Measurements from ENCODE around the gene TIAM1. TPM values are rescaled to one million over a fixed set of nuclear protein-coding genes. Genes with fewer than 3 reads are reported as not detected.

Gene TIAM1
- total RNA-seq, 1 donor from 2014 or later: 7.8 TPM

DNA sequence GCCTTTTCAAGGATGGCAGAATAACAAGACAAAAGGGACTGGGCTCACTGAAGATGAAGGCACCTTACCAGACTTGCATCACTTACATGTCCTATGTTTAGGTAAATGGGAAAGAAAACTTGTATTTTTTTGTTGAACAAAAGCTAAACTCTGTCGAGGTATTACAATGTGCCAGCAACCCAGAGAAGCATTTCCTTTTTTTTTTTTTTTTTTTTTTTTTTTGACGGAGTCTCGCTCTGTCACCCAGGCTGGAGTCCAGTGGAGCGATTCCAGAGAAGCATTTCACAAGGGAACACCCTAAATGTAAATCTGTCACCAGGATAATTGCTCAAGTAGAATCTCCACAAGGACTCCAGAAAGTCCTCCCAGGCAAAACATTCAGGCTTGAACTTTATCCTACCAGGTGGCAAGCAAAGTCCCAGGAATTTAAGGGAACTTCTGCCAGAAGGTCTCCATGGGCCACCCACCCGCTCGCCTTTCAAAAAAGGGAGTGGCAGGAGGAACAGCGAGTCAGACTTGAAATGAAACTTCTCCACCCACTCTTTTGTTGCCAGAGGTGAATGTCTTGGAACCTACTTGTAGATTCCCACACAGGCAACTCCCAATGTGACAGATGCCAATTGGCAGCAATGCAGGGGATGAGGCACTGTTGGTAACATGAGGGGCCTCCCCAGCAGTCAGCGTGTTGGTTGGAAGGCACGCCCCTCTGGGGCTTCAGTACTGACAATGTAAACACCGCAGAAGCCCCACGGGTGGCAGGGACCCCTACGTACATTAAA, 125.0 kb downstream of the TIAM1 start:
- peak; percentile 65 for DNase-seq (ENCODE audit: low read depth)

DNA sequence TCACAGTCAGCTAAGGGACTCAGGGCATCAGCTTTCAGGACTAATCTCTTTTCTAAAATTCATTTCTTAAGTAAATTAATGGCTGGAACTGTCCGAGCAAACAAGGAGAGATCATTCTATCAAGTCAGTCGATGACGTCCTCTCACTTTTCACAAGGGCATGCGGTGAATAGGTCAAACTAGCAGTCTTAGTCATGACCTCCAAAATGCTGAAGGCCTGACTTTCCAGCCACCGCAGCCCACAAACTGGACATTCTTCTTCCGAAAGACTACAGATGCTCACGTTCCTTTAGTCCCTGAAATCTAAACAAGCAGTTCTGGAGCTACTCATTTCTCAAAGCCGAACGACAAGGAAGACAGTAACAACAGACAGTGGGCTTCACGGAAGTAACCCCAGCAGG, 127.9 kb downstream of the TIAM1 start:
- DNase-seq (ENCODE audit: low read depth): peak; percentile 78

DNA sequence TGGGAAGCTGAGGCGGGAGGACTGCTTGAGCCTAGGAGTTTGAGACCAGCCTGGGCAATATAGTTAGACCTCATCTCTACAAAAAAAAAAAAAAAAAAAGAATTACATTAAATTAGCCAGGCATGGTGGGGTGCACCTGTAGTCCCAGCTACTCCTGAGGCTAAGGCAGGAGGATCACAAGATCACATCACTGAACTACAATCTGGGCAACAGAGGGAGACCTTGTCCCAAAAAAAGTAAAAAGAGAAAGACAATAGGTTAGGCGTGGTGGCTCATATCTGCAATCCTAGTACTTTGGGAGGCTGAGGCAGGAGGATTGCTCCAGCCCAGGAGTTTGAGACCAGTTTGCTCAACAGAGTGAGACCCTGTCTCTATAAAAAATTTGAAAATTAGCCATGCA, 130.3 kb downstream of the TIAM1 start:
- DNase-seq (ENCODE audit: low read depth): peak; percentile 30

DNA sequence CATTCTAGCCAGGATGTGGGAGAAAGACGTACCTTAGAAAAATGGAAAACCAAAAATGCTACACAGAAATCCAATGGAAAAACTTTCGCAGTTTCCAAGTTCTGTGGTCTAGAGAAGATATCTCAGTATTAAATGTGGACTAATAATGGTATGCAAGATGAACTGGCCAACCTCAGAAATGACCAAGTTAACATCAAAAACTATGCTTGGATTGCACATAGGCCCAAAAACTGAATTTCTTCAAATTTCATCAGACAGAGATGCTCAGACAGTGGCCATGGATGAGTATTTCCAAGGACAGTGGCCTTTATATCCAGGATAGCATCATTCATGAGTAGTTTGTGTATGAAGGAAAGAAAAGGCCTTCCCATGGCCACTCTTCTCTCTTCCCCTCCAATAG, 132.2 kb downstream of the TIAM1 start:
- no peak for DNase-seq (ENCODE audit: low read depth)

DNA sequence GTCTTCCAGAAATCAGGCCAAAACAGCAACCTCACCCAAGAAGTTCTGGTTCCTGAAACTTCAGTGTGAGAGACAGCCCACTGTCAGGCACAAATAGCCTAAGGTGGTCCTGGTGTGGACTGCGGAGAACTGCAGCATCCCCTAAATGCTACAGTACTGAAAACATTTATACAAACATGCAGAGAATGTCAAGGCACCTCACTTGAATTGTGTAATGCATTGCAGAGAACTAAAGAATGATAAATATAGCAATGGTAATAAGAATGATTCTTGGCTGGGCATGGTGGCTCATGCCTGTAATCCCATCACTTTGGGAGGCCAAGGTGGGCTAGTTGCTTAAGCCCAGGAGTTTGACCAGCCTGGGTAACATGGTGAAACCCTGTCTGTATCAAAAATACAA, 138.6 kb downstream of the TIAM1 start:
- DNase-seq (ENCODE audit: low read depth): no peak

DNA sequence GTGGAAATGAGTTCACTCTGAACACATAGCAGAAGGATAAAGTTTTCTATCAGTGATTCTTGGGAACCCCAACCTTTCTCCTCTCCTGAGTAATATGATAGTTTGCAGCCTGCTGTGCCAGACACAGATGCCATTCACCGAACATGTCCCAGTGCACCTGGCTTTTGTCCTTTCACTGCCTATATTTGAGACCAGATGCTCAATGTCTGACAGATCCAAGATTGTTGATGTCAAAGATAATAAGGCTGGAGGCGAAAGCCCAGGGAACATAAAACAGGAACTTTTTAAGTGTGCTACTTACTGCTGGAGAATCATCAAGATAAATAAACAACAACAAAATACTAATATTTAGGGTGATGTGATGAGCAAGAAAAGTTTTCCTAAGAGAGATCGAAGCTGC, 139.3 kb downstream of the TIAM1 start:
- DNase-seq (ENCODE audit: low read depth): no peak

GRCh38 chr21:31203431-31204054, 140.5 kb downstream of the TIAM1 start:
- DNase-seq (ENCODE audit: low read depth): no peak

- DNase-seq (ENCODE audit: low read depth): peak; percentile 62
Measured at GRCh38 chr21:31201548-31201947, 142.5 kb downstream of the TIAM1 start.

DNA sequence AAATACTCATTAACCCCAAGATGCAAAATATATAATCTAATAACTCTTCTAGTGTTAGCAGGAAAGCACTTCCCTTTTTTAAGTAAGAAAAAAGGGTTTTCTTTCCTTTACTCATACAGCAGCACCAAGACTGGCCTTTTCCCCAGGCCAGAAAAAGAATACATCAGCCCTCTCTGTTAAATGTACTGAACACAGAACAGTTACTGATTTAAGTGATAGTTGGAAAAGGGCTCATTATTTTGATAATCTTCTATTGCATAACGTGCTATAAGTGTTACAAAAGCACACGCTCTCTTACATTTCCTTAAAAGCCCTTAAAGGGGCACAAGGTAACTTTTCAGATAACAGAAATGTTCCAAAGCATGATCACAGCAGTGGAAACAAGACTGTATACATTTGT, 142.9 kb downstream of the TIAM1 start:
- no peak for DNase-seq (ENCODE audit: low read depth)

DNA sequence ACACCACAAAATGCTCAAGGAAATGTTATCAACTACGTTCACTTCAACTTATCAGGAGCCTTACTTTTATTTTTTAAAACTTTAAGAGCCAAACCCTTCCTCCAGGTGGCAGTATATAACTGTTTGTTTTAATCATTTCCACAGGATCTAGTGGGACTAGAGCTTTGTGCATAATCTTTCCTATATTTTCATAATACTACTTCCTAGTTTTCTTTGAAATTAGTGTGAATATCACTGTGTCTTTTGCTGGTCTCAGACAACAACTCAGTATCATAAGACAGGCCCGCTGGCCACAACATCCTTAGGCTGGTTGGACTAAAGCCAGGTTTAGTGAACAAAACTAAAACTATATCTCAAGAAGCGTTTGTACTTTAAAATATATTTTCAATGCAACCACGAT, 145.5 kb downstream of the TIAM1 start:
- peak; percentile 74 for DNase-seq (ENCODE audit: low read depth)

DNA sequence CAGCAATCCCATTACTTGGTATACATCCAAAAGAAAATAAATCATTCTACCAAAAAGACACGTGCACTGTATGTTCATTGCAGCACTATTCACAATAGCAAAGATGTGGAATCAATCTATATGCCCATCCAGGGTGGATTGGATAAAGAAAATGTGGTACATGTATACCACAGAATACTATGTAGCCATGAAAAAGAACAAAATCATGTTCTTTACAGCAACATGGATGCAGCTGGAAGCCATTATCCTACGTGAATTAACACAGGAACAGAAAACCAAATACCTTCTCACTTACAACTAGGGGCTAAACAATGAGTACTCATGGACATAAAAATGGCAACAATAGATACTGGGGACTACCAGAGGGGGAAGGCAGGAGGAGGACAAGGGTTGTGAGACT, 147.3 kb downstream of the TIAM1 start:
- no peak for DNase-seq (ENCODE audit: low read depth)

DNA sequence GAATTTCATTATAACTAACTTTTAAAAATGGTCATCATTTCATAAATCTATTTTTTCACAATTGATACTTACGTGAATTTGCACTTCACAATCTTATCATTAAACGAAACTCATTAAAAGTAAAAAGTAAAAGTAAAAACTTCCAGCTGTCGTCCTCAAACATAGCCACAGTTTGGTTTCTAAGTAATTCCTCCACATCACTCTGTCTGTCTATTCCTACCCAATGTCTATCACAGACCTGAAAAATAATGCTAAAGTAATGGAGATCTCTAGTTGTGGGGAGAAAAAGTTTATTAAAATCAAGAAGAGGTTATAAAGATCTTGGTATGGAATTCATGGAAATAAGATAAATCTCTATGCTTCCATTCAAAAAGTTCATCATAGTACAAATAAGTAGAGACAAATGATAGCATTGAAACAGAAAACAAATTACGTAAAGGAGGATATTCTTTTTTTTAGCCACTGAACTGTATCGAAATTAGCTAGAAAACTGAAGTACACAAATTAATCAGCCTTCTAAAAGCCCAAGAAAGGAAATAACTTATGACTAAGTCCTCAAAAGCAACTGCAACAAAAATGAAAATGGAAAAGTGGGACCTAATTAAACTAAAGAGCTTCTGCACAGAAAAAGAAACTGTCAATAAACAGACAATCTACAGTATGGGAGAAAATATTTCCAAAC, 148.6 kb downstream of the TIAM1 start:
- no peak for DNase-seq (ENCODE audit: low read depth)

GRCh38 chr21:31194510-31195293, 149.4 kb downstream of the TIAM1 start:
- DNase-seq (ENCODE audit: low read depth): no peak

DNA sequence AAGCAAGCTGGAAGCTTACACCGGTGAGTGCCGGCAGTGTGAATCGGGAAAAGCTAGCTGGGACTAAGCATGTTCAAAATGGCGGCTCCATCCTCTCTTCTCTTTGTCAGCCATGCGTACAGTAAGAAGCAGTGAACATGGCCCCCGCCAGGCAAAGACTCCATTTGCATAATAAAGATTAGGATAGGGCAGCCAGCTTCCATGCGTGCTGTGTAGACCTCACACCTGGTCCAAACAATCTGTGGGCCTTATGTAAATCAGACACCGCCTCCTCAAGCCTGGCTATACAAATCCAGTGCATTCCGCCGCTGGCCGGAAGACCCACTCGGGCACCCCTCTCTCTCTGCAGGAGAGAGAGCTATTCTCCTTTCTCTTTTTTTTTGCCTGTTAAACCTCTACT, 150.3 kb downstream of the TIAM1 start:
- DNase-seq (ENCODE audit: low read depth): no peak

GRCh38 chr21:31191553-31191952, 152.5 kb downstream of the TIAM1 start:
- DNase-seq (ENCODE audit: low read depth): no peak

- DNase-seq (ENCODE audit: low read depth): no peak
Measured at GRCh38 chr21:31190516-31190915, 153.5 kb downstream of the TIAM1 start.

GRCh38 chr21:31187499-31187898, 156.6 kb downstream of the TIAM1 start:
- DNase-seq (ENCODE audit: low read depth): no peak

- no peak for DNase-seq (ENCODE audit: low read depth)
Measured at GRCh38 chr21:31186916-31187315, 157.1 kb downstream of the TIAM1 start.

DNA sequence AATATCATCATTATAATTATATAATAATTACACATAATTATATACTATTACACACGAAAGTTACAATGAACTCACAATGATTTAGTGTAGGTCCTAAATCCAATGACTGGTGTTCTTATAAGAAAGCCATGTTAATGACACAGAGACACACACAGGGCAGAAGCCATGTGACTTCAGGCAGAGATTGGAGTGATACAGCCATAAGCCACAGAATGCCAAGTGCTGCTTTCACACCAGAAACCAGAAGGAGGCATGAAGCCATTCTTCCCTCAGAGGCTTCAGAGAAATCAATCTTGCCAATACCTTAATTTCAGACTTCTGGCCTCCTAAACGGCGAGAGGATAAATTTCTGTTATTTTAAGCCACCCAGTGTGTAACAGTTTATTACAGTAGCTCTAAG, 158.4 kb downstream of the TIAM1 start:
- DNase-seq (ENCODE audit: low read depth): no peak

DNA sequence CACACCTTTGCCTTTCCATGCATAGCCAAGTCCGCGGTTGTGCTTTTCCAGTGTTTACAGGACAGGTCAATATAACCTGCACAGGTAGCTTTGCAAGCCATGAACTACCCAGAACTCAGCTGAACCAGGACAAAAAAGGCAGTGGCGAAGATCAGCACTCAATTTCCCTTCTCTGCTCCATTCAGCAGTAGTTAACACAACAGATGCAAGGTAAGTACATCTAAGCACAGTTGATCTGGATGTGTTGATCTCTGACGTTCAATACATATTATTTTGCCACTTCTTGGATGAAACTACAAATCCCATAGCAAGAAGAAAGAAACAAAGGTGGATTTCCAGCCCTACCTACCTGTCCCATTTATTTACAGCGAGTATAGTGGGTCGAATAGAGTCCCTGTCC, 159.2 kb downstream of the TIAM1 start:
- no peak for DNase-seq (ENCODE audit: low read depth)

DNA sequence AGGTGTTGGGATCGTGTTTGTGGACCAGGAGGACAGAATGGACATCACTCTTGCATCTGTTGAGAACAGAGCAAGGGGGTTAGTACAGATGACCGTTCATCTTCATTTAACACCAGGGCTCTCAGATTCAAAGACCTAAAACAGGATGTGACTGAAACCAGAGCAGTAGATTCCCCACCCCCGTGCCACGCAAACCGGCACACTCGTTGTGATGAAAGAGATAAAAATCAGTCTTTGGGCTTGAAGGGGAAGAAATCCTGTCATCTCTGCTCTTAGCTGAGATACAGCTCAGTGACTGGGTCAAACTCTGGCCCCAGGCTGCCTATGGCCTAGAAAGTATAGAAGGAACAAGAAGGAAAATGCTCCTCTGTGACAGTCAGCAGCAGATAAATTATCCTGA, 159.6 kb downstream of the TIAM1 start:
- no peak for DNase-seq (ENCODE audit: low read depth)
